A172 (cell line): ENCODE data around the gene NDFIP2. TPM values are rescaled to one million over a fixed set of nuclear protein-coding genes. Genes with fewer than 3 reads are reported as not detected.
A peak's percentile ranks its signal among the peaks of the same experiment; 100 is the strongest.
"Not testable (repeated sequence)": the region's sequence is repeated elsewhere in the genome, so short reads cannot be mapped to it uniquely, and the experiment has no call there.

Experiments
- DNase-seq: peaks from one replicate; pipeline ENCODE4 v3.0.0-alpha.2; 2015; ENCODE audit warnings: low spot score
- total RNA-seq: library from RNA; depleted of rRNA; stranded (reverse); fragments of >200 nt; shearing (Covaris generic); gene quantifications from 2 replicates; pipeline ENCODE4 v1.2.3, GENCODE V29; 2014; rRNA removed

The NDFIP2 gene
- total RNA-seq, 1 experiment from 2014 or later = 33.8 TPM

GRCh38 chr13:79593641-79594275, 112.8 kb downstream of the NDFIP2 start:
- DNase-seq = peak; percentile 88

GRCh38 chr13:79600146-79600545, 119.2 kb downstream of the NDFIP2 start:
- not testable (repeated sequence) for DNase-seq

GRCh38 chr13:79602936-79603335, 122.0 kb downstream of the NDFIP2 start:
- no peak for DNase-seq

DNA sequence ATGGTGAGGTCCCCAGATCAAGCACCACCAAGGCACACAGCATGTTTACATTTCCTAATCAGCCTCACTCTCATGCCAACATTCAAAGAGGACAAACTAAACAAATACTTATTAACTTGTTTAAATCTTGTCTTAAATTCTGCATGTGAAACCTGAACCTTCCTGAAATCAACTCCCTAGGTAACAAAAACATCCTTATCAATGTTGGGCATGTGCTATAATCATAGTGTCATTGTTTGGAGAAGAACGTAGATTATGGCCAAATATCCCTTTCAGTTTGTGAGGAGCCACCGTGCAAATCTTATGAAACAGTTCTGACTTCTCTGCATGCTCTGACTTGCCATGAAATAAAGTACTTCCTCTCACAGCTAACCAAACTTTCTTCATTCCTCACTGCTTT, 123.8 kb downstream of the NDFIP2 start:
- no peak for DNase-seq

Other genes with a start within 250 kb of the NDFIP2 start
- 26.9 and 27.6 TPM in 2 replicates for gene RBM26, start 74.9 kb upstream of the NDFIP2 start, total RNA-seq